ENCODE results near the gene PTPRT. TPM values are rescaled to one million over a fixed set of nuclear protein-coding genes. Genes with fewer than 3 reads are reported as not detected.

Gene PTPRT
- total RNA-seq, 1 donor from 2014 or later = not detected

DNA sequence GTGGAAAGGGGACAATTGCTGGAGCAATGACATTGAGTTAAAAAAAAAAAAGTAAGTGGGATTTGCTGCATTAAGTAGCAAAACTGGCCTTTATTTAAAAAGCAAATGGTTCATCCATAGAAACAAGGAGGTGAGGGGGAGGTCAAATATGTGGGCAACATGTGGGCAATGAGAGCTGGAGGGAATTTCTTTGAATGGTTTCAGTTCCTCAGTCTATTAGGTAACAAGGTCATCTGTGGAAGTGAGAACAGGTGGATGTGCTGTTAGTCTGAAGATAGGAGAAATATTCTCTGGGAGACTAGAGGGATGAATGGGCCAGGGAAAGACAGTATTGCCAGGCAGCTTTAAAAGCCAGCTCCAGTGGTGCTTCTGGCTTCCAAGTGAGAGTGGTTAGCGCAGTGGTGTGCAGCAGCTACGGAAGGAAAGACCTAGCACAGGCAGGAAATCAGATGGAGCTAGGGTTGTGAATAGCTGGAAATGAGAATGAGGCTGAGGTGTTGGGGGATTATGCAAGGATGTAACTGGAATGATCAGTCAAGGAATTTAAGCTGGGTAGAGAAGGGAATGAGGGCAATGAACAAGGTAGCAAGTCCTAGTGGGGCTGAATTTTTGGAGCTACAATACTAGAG is 727.6 kb downstream of the PTPRT start:
- no peak for DNase-seq (ENCODE audit: low spot score)
- Mint-ChIP-seq H3K27ac (ENCODE audit: unreplicated experiment) (no peak overlapping the region), H3K4me3 (ENCODE audit: unreplicated experiment) (no peak overlapping the region), H3K36me3 (ENCODE audit: low read depth) (no peaks in the 10 kb centered on the region), H3K9me3 (ENCODE audit: low read depth) (peaks cover 5% of the 10 kb centered on the region), H3K4me1 (ENCODE audit: low read depth) (no peaks in the 10 kb centered on the region), H3K27me3 (ENCODE audit: low read depth) (no peaks in the 10 kb centered on the region)
- TF ChIP-seq CTCF (IDR thresholded peaks at IDR 0.05) = no peak

DNA sequence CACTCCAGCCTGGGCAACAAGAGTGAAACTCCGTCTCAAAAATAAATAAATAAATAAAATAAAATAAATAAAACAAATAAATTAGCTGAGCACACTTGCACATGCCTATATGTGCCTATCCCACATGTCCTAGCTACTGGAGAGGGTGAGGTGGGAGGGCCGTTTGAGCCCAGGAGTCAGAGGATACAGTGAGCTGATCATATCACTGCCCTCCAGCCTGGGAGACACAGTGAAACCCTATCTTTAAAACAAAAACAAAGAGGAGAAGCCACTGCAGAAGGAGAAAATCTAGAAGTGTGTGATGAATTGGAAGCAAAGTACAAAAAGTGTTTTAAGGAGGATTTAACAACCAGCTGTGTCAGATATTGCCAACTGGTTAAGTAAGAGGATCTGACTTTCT is 728.4 kb downstream of the PTPRT start:
- no peaks in the 10 kb centered on the region for H3K4me1 Mint-ChIP-seq (ENCODE audit: low read depth)
- no peaks in the 10 kb centered on the region for H3K27me3 Mint-ChIP-seq (ENCODE audit: low read depth)
- peaks cover 5% of the 10 kb centered on the region for H3K9me3 Mint-ChIP-seq (ENCODE audit: low read depth)
- no peak overlapping the region for H3K27ac Mint-ChIP-seq (ENCODE audit: unreplicated experiment)
- no peaks in the 10 kb centered on the region for H3K36me3 Mint-ChIP-seq (ENCODE audit: low read depth)
- no peak overlapping the region for H3K4me3 Mint-ChIP-seq (ENCODE audit: unreplicated experiment)
- no peak for TF ChIP-seq CTCF (IDR thresholded peaks at IDR 0.05)
- no peak for DNase-seq (ENCODE audit: low spot score)

GRCh38 chr20:42447270-42447669 is 742.4 kb downstream of the PTPRT start:
- Mint-ChIP-seq H3K36me3 (ENCODE audit: low read depth) (no peaks in the 10 kb centered on the region), H3K4me1 (ENCODE audit: low read depth) (no peaks in the 10 kb centered on the region), H3K27me3 (ENCODE audit: low read depth) (no peaks in the 10 kb centered on the region), H3K9me3 (ENCODE audit: low read depth) (peaks cover 11% of the 10 kb centered on the region), H3K27ac (ENCODE audit: unreplicated experiment) (no peak overlapping the region), H3K4me3 (ENCODE audit: unreplicated experiment) (no peak overlapping the region)
- no peak for DNase-seq (ENCODE audit: low spot score)
- TF ChIP-seq CTCF (IDR thresholded peaks at IDR 0.05) = no peak

DNA sequence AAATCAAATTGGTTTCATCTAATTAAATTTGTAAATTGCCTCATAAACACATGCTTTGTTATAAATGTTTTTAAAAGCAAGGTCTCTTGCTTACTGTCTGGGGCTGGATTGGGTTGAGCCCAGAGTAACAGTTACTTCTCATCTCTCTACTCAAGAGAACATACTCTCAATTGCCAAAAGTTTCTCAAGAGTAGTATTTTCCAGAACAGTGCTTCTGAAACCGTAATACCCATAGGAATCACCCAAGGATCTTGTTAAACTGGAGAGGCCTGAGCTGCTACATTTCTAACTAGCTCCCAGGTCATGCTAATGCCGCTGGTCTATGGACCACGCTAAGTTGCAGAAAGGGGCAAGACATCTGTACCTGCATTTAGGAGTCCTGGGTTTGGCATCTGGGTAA is 744.9 kb downstream of the PTPRT start:
- no peak overlapping the region for H3K4me3 Mint-ChIP-seq (ENCODE audit: unreplicated experiment)
- H3K27me3 Mint-ChIP-seq (ENCODE audit: low read depth) = no peaks in the 10 kb centered on the region
- no peaks in the 10 kb centered on the region for H3K4me1 Mint-ChIP-seq (ENCODE audit: low read depth)
- no peaks in the 10 kb centered on the region for H3K36me3 Mint-ChIP-seq (ENCODE audit: low read depth)
- H3K9me3 Mint-ChIP-seq (ENCODE audit: low read depth) = peaks cover 3% of the 10 kb centered on the region
- no peak for TF ChIP-seq CTCF (IDR thresholded peaks at IDR 0.05)
- H3K27ac Mint-ChIP-seq (ENCODE audit: unreplicated experiment) = no peak overlapping the region
- no peak for DNase-seq (ENCODE audit: low spot score)

DNA sequence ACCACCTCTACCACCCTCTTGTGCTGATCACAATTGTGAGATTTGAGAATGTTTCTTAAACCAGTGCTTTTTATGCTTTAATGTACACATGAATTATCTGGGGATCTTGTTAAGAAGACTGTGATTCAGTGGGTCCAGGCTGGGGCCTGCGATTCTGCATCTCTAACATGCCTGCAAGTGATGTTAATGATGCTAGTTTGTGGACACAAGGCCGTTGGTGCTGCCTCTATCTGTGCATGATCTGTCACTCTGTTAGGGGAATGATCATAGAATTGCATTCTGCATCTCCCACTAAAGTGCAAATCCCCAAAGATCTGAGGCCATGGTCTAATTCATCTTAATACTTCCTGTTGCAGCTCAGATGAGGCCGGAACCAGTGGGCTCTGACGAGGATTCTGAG is 746.5 kb downstream of the PTPRT start:
- H3K4me3 Mint-ChIP-seq (ENCODE audit: unreplicated experiment) = no peak overlapping the region
- no peaks in the 10 kb centered on the region for H3K4me1 Mint-ChIP-seq (ENCODE audit: low read depth)
- H3K9me3 Mint-ChIP-seq (ENCODE audit: low read depth) = peaks cover 3% of the 10 kb centered on the region
- no peaks in the 10 kb centered on the region for H3K36me3 Mint-ChIP-seq (ENCODE audit: low read depth)
- no peaks in the 10 kb centered on the region for H3K27me3 Mint-ChIP-seq (ENCODE audit: low read depth)
- no peak overlapping the region for H3K27ac Mint-ChIP-seq (ENCODE audit: unreplicated experiment)
- TF ChIP-seq CTCF (IDR thresholded peaks at IDR 0.05) = no peak
- DNase-seq (ENCODE audit: low spot score) = no peak

All from chondrocyte (in vitro differentiated cells).